HCT116 (cell line): ENCODE data around the gene PBX2.

Experiments used
- CTCF ChIP-seq, 3 experiments: fragments of 200-600 bp in 1 of 3; sonication (generic) in 1 of 3; IDR thresholded peaks in 2 of 3; conservative IDR thresholded peaks in 1 of 3; 2 replicates each; pipeline ENCODE4 v1.5.1; 2012 to 2017; ENCODE audit warnings: low read depth in 2 of 3, low read length in 2 of 3, antibody characterized with exemption in 1 of 3, borderline replicate concordance in 1 of 3, control low read depth in 1 of 3, mild to moderate bottlenecking in 1 of 3, mixed read lengths in 1 of 3, mixed run types in 1 of 3, moderate library complexity in 1 of 3; ENCODE audit not compliant: insufficient read depth in 1 of 3
- EZH2phosphoT487 ChIP-seq: fragments of 200-600 bp; IDR thresholded peaks from 2 replicates; pipeline ENCODE4 v1.6.1; 2018; ENCODE audit warnings: antibody characterized with exemption, borderline replicate concordance
- YY1 ChIP-seq: IDR thresholded peaks from 2 replicates; pipeline ENCODE4 v1.6.1; 2011; ENCODE audit warnings: low read length, low read depth, moderate library complexity, mild to moderate bottlenecking; ENCODE audit not compliant: insufficient replicate concordance; ENCODE audit errors: extremely low read depth

- no peak for TF ChIP-seq YY1
- TF ChIP-seq EZH2phosphoT487 = no peak
- no peak for TF ChIP-seq CTCF (IDR thresholded peaks at IDR 0.05 in 2 of 3, conservative IDR thresholded peaks at IDR 0.05 in 1 of 3; ENCODE audit: borderline replicate concordance in 1 of 3, insufficient read depth in 1 of 3, low read depth in 2 of 3, low read length in 2 of 3)
Observed at GRCh38 chr6:32239462-32239861, 49.5 kb upstream of the PBX2 start.
